Immature natural killer cell (primary cell): ENCODE results near the gene ZFTA. TPM values are rescaled to one million over a fixed set of nuclear protein-coding genes. Genes with fewer than 3 reads are reported as not detected.
"Not testable (repeated sequence)": the region's sequence is repeated elsewhere in the genome, so short reads cannot be mapped to it uniquely, and the experiment has no call there.

Source experiments
- DNase-seq, 3 donors: peaks; one replicate each; pipeline ENCODE4 v3.0.0; 2022; ENCODE audit warnings: mixed read lengths in 1 of 3
- H3K27ac Mint-ChIP-seq, 6 donors: one replicate each; pipeline ENCODE4 v1.8.0; 2020; ENCODE audit warnings: mixed read lengths in 6 of 6, mild to moderate bottlenecking in 5 of 6, inconsistent platforms in 4 of 6, moderate library complexity in 3 of 6
- H3K27me3 Mint-ChIP-seq, 3 donors: one replicate each; pipeline ENCODE4 v1.8.0; 2020 to 2021; ENCODE audit warnings: low read depth in 3 of 3, mild to moderate bottlenecking in 3 of 3, mixed read lengths in 3 of 3, moderate library complexity in 3 of 3, inconsistent platforms in 1 of 3
- H3K36me3 Mint-ChIP-seq, 3 donors: one replicate each; pipeline ENCODE4 v1.8.0; 2020; ENCODE audit warnings: mixed read lengths in 3 of 3, inconsistent platforms in 2 of 3, mild to moderate bottlenecking in 2 of 3
- H3K4me1 Mint-ChIP-seq, 2 donors: one replicate each; pipeline ENCODE4 v1.8.0; 2020; ENCODE audit warnings: inconsistent platforms in 2 of 2, mild to moderate bottlenecking in 2 of 2, mixed read lengths in 2 of 2, moderate library complexity in 1 of 2
- H3K4me3 Mint-ChIP-seq, 5 donors: one replicate each; pipeline ENCODE4 v1.8.0; 2020; ENCODE audit warnings: mild to moderate bottlenecking in 5 of 5, mixed read lengths in 5 of 5, inconsistent platforms in 3 of 5, moderate library complexity in 3 of 5
- H3K9me3 Mint-ChIP-seq, 6 donors: one replicate each; pipeline ENCODE4 v1.8.0; 2020; ENCODE audit warnings: mild to moderate bottlenecking in 6 of 6, mixed read lengths in 6 of 6, inconsistent platforms in 4 of 6, moderate library complexity in 3 of 6
- polyA plus RNA-seq, 3 donors: library from polyadenylated mRNA; unstranded; fragments of 300-500 nt; fragmentation: Illumina TruSeq; gene quantifications; one replicate each; pipeline ENCODE4 v1.2.3, GENCODE V29; 2021

The ZFTA gene
- polyA plus RNA-seq, 3 donors from 2014 or later, result 0.11 to 0.12 TPM; not detected in 1

GRCh38 chr11:63800921-63801320 is 32.3 kb upstream of the ZFTA start:
- no peak overlapping the region for H3K27ac Mint-ChIP-seq
- H3K9me3 Mint-ChIP-seq, result no peaks in the 10 kb centered on the region
- H3K4me1 Mint-ChIP-seq, result no peaks in the 10 kb centered on the region
- H3K27me3 Mint-ChIP-seq, result peaks cover 2 to 4% (median 2%) of the 10 kb centered on the region in 3 donors
- DNase-seq, result no peak
- no peak overlapping the region for H3K4me3 Mint-ChIP-seq
- H3K36me3 Mint-ChIP-seq, result no peaks in the 10 kb centered on the region

GRCh38 chr11:63795066-63795465 is 26.5 kb upstream of the ZFTA start:
- DNase-seq, result no peak
- Mint-ChIP-seq H3K4me1 (no peaks in the 10 kb centered on the region), H3K27me3 (peaks cover 2 to 5% (median 2%) of the 10 kb centered on the region in 3 donors), H3K4me3 (no peak overlapping the region), H3K27ac (no peak overlapping the region), H3K9me3 (peaks cover 0 to 16% (median 13%) of the 10 kb centered on the region in 6 donors), H3K36me3 (peaks cover 0 to 4% (median 3%) of the 10 kb centered on the region in 3 donors)

- DNase-seq, result no peak
- Mint-ChIP-seq H3K4me3 (no peak overlapping the region), H3K36me3 (peaks cover 0 to 4% (median 3%) of the 10 kb centered on the region in 3 donors), H3K4me1 (no peaks in the 10 kb centered on the region), H3K27me3 (peaks cover 2 to 3% (median 2%) of the 10 kb centered on the region in 3 donors), H3K9me3 (peaks cover 0 to 16% (median 13%) of the 10 kb centered on the region in 6 donors), H3K27ac (no peak overlapping the region)
These were observed 24.6 kb upstream of the ZFTA start for GRCh38 chr11:63793161-63793560.

GRCh38 chr11:63791495-63792167 is 23.1 kb upstream of the ZFTA start:
- H3K9me3 Mint-ChIP-seq, result peaks cover 0 to 16% (median 13%) of the 10 kb centered on the region in 6 donors

GRCh38 chr11:63785823-63786222 is 17.2 kb upstream of the ZFTA start:
- H3K27ac Mint-ChIP-seq, result no peak overlapping the region
- H3K9me3 Mint-ChIP-seq, result peaks cover 0 to 5% (median under 1%) of the 10 kb centered on the region in 6 donors
- H3K36me3 Mint-ChIP-seq, result no peaks in the 10 kb centered on the region
- H3K4me1 Mint-ChIP-seq, result peaks cover 5 to 8% of the 10 kb centered on the region in 2 donors
- H3K27me3 Mint-ChIP-seq, result peaks cover 0 to 2% (median 1%) of the 10 kb centered on the region in 3 donors
- no peak for DNase-seq
- H3K4me3 Mint-ChIP-seq, result no peak overlapping the region

More at GRCh38 chr11:63791495-63792167, 23.1 kb upstream of the ZFTA start:
- Mint-ChIP-seq H3K4me1 (no peaks in the 10 kb centered on the region), H3K36me3 (peaks cover 0 to 4% (median 3%) of the 10 kb centered on the region in 3 donors), H3K4me3 (no peak overlapping the region), H3K27ac (no peak overlapping the region), H3K27me3 (peaks cover 0 to 2% (median 1%) of the 10 kb centered on the region in 3 donors)
- DNase-seq, result no peak

- Mint-ChIP-seq H3K36me3 (no peaks in the 10 kb centered on the region), H3K27ac (no peak overlapping the region), H3K4me1 (peaks cover 5 to 8% of the 10 kb centered on the region in 2 donors), H3K9me3 (peaks cover 0 to 5% (median 0%) of the 10 kb centered on the region in 6 donors), H3K4me3 (no peak overlapping the region), H3K27me3 (peaks cover 0 to 2% (median 0%) of the 10 kb centered on the region in 3 donors)
- no peak for DNase-seq
These were observed 15.5 kb upstream of the ZFTA start for GRCh38 chr11:63783925-63784592.

GRCh38 chr11:63782749-63783148 is 14.2 kb upstream of the ZFTA start:
- H3K27ac Mint-ChIP-seq, result no peak overlapping the region
- peaks cover 0 to 5% (median 0%) of the 10 kb centered on the region in 6 donors for H3K9me3 Mint-ChIP-seq
- peaks cover 0 to 4% (median 2%) of the 10 kb centered on the region in 3 donors for H3K27me3 Mint-ChIP-seq
- no peaks in the 10 kb centered on the region for H3K36me3 Mint-ChIP-seq
- H3K4me3 Mint-ChIP-seq, result no peak overlapping the region
- DNase-seq, result no peak
- H3K4me1 Mint-ChIP-seq, result peaks cover 5 to 8% of the 10 kb centered on the region in 2 donors

GRCh38 chr11:63779039-63779438 is 10.5 kb upstream of the ZFTA start:
- no peak overlapping the region for H3K4me3 Mint-ChIP-seq
- no peak overlapping the region for H3K27ac Mint-ChIP-seq
- no peaks in the 10 kb centered on the region for H3K9me3 Mint-ChIP-seq
- peaks cover 2 to 8% (median 6%) of the 10 kb centered on the region in 3 donors for H3K27me3 Mint-ChIP-seq
- no peaks in the 10 kb centered on the region for H3K36me3 Mint-ChIP-seq
- no peak for DNase-seq
- H3K4me1 Mint-ChIP-seq, result no peaks in the 10 kb centered on the region

- H3K27me3 Mint-ChIP-seq, result peaks cover 3 to 8% (median 7%) of the 10 kb centered on the region in 3 donors
- no peaks in the 10 kb centered on the region for H3K9me3 Mint-ChIP-seq
- H3K27ac Mint-ChIP-seq, result no peak overlapping the region
- H3K36me3 Mint-ChIP-seq, result no peaks in the 10 kb centered on the region
- no peak for DNase-seq
- H3K4me1 Mint-ChIP-seq, result peaks cover under 1 to 2% of the 10 kb centered on the region in 2 donors
- H3K4me3 Mint-ChIP-seq, result no peak overlapping the region
These were observed 6.6 kb upstream of the ZFTA start for GRCh38 chr11:63775191-63775590.

- Mint-ChIP-seq H3K4me1 (peaks cover 7 to 16% of the 10 kb centered on the region in 2 donors), H3K27me3 (peaks cover 2 to 13% (median 10%) of the 10 kb centered on the region in 3 donors)
- not testable (repeated sequence) for H3K4me3 Mint-ChIP-seq, H3K36me3 Mint-ChIP-seq, H3K27ac Mint-ChIP-seq, DNase-seq, H3K9me3 Mint-ChIP-seq
These were observed 3.3 kb upstream of the ZFTA start for GRCh38 chr11:63771741-63772318.

- H3K4me1 Mint-ChIP-seq, result peaks cover 7 to 16% of the 10 kb centered on the region in 2 donors
- H3K27me3 Mint-ChIP-seq, result peaks cover 2 to 13% (median 10%) of the 10 kb centered on the region in 3 donors
- no peaks in the 10 kb centered on the region for H3K9me3 Mint-ChIP-seq
- peak overlapping the region in 1 of 5 donors; percentile 35 for H3K4me3 Mint-ChIP-seq
- no peak for DNase-seq
- H3K27ac Mint-ChIP-seq, result no peak overlapping the region
- H3K36me3 Mint-ChIP-seq, result no peaks in the 10 kb centered on the region
These were observed 2.2 kb upstream of the ZFTA start for GRCh38 chr11:63770763-63771162.

GRCh38 chr11:63769714-63770455 is 1.3 kb upstream of the ZFTA start:
- H3K27me3 Mint-ChIP-seq, result peaks cover 2 to 10% (median 9%) of the 10 kb centered on the region in 3 donors
- H3K9me3 Mint-ChIP-seq, result no peaks in the 10 kb centered on the region
- H3K36me3 Mint-ChIP-seq, result no peaks in the 10 kb centered on the region
- no peak overlapping the region for H3K27ac Mint-ChIP-seq
- H3K4me3 Mint-ChIP-seq, result peak overlapping the region; percentile 57 to 78 (median 68)
- peaks cover 7 to 16% of the 10 kb centered on the region in 2 donors for H3K4me1 Mint-ChIP-seq
- no peak for DNase-seq

- H3K27ac Mint-ChIP-seq, result no peak overlapping the region
- DNase-seq, result peak in 2 of 3 donors; percentile 19 to 21
- H3K4me3 Mint-ChIP-seq, result peak overlapping the region in 1 of 5 donors; percentile 53
- H3K27me3 Mint-ChIP-seq, result peaks cover 2 to 9% (median 5%) of the 10 kb centered on the region in 3 donors
- H3K36me3 Mint-ChIP-seq, result no peaks in the 10 kb centered on the region
- peaks cover 7 to 16% of the 10 kb centered on the region in 2 donors for H3K4me1 Mint-ChIP-seq
- H3K9me3 Mint-ChIP-seq, result no peaks in the 10 kb centered on the region
These were observed 603 bp upstream of the ZFTA start for GRCh38 chr11:63769042-63769713.
